HepG2 (cell line): Measurements from ENCODE around the gene BACH2.
A peak's percentile ranks its signal among the peaks of the same experiment; 100 is the strongest.

Experiments used
- CTCF ChIP-seq: sonication (generic); formaldehyde crosslinking; IDR thresholded peaks from 2 replicates; pipeline ENCODE4 v1.5.0; 2020; ENCODE audit warnings: mild to moderate bottlenecking, missing genetic modification reagents, moderate library complexity
- JUN ChIP-seq: sonication (generic); formaldehyde crosslinking; IDR thresholded peaks from 2 replicates; pipeline ENCODE4 v1.4.0; 2020; ENCODE audit warnings: mild to moderate bottlenecking, missing genetic modification reagents
- ZBTB1 ChIP-seq: sonication (generic); formaldehyde crosslinking; IDR thresholded peaks from 2 replicates; pipeline ENCODE4 v1.4.0; 2020; ENCODE audit warnings: missing genetic modification reagents, borderline replicate concordance
- ZNF264 ChIP-seq: sonication (generic); formaldehyde crosslinking; IDR thresholded peaks from 2 replicates; pipeline ENCODE4 v1.4.0; 2020; ENCODE audit warnings: missing genetic modification reagents
- ZNF777 ChIP-seq: sonication (generic); formaldehyde crosslinking; IDR thresholded peaks from 2 replicates; pipeline ENCODE4 v1.4.0; 2020; ENCODE audit warnings: missing genetic modification reagents

GRCh38 chr6:89895276-89895874, 401.3 kb downstream of the BACH2 start:
- TF ChIP-seq CTCF (CRISPR knock-in tag) (no peak), JUN (no peak), ZBTB1 (CRISPR knock-in tag) (peak; percentile 92; the same call in 1 of the 2 replicates), ZNF264 (CRISPR knock-in tag) (peak; percentile 51; the same call in 1 of the 2 replicates), ZNF777 (peak; percentile 58)
